Uterus (tissue), 4 donors: ENCODE measurements around the gene KBTBD3. TPM values are rescaled to one million over a fixed set of nuclear protein-coding genes. Genes with fewer than 3 reads are reported as not detected.

ENCODE experiments used
- DNase-seq, 2 donors: peaks; one replicate each; pipeline ENCODE4 v3.0.0-alpha.2; 2019 to 2020
- H3K27ac ChIP-seq, 2 donors: fragments of 200-600 bp; sonication (generic); 1 replicate in 1 of 2; 2 replicates in 1 of 2; pipeline ENCODE4 v1.5.1; 2016 to 2018
- H3K27me3 ChIP-seq, 2 donors: fragments of 200-600 bp; sonication (generic); one replicate each; pipeline ENCODE4 v1.5.1; 2018 to 2019; ENCODE audit warnings: control low read depth in 1 of 2
- H3K36me3 ChIP-seq, 2 donors: fragments of 200-600 bp; sonication (generic); one replicate each; pipeline ENCODE4 v1.5.1; 2019; ENCODE audit warnings: control low read depth in 1 of 2
- H3K4me1 ChIP-seq, 2 donors: fragments of 200-600 bp; sonication (generic); one replicate each; pipeline ENCODE4 v1.5.1; 2018 to 2019; ENCODE audit warnings: control low read depth in 1 of 2
- H3K4me3 ChIP-seq, 2 donors: fragments of 200-600 bp; sonication (generic); 1 replicate in 1 of 2; 2 replicates in 1 of 2; pipeline ENCODE4 v1.5.1; 2018 to 2019; ENCODE audit warnings: mild to moderate bottlenecking in 1 of 2
- H3K9me3 ChIP-seq, 2 donors: fragments of 200-600 bp; sonication (generic); one replicate each; pipeline ENCODE4 v1.5.1; 2019; ENCODE audit warnings: control low read depth in 1 of 2
- POLR2A ChIP-seq, 2 donors: fragments of 450-650 bp; IDR thresholded peaks; one replicate each; pipeline ENCODE4 v1.6.1; 2016; ENCODE audit warnings: antibody characterized with exemption in 2 of 2, mild to moderate bottlenecking in 1 of 2, moderate library complexity in 1 of 2
- intact Hi-C: fragments of 100-400 bp; cut with DNase I; formaldehyde crosslinking; loops from one replicate; pipeline ENCODE4 v1.15.1; 2023; ENCODE audit warnings: low total_unique reads
- total RNA-seq, 4 donors: library from RNA; depleted of rRNA in 3 of 4; stranded (reverse); fragments of >200 nt in 3 of 4; gene quantifications; one replicate each; pipeline versions ENCODE4 v1.1.0 to v1.2.4, GENCODE V29; 2014 to 2023
- TF ChIP-seq, protein P1 (sequence below), 4 experiments: fragments of 200-600 bp in 2 of 4; fragments of 450-650 bp in 2 of 4; sonication (generic) in 2 of 4; IDR thresholded peaks; one replicate each; pipeline ENCODE4 v1.5.1; 2016 to 2019; ENCODE audit warnings: antibody characterized with exemption in 4 of 4, mild to moderate bottlenecking in 2 of 4, moderate library complexity in 1 of 4
- donor health status: DM: yes; HTN: yes; CAD: no.

Gene KBTBD3
- total RNA-seq, 4 donors from 2014 or later: 2.6 to 15.0 (median 8.5) TPM

DNA sequence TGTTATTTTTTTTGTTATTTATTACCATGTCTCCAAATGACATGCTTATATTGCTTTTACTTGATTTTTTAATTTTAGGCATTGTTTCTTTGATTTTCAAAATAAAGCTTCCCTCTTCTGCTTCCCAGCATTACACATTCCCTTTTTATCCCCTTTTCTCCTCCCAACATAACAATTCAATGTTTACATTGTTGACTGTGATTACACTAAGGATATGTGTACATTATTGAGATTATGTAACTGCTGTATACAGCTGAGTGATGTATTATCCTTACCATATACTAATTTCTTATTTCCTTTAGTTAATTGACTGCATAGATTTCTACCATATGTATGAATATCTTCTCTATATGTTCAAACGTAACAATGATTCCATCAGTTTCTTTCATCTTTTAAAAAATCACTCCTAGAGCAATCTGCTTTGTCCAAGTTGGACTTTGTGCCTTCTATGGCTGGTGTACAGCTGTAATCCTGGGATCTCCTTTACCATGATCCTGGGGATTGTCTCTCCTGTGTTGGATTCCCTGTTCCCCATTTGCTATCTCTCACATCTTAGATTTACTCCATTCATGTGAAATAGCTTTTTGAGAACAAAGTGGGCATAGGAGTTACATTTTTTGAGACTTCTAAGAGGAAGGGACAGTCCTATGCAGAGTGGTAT lies 21.9 kb upstream of the KBTBD3 start:
- no peaks in the 10 kb centered on the region for H3K9me3 ChIP-seq
- no peak for DNase-seq
- H3K4me3 ChIP-seq: no peak overlapping the region
- intact Hi-C loops: no loop called here
- H3K27me3 ChIP-seq: no peaks in the 10 kb centered on the region
- H3K27ac ChIP-seq: no peak overlapping the region
- no peaks in the 10 kb centered on the region for H3K4me1 ChIP-seq
- TF ChIP-seq POLR2A (IDR thresholded peaks at IDR 0.05): no peak
- TF ChIP-seq, protein P1, sequence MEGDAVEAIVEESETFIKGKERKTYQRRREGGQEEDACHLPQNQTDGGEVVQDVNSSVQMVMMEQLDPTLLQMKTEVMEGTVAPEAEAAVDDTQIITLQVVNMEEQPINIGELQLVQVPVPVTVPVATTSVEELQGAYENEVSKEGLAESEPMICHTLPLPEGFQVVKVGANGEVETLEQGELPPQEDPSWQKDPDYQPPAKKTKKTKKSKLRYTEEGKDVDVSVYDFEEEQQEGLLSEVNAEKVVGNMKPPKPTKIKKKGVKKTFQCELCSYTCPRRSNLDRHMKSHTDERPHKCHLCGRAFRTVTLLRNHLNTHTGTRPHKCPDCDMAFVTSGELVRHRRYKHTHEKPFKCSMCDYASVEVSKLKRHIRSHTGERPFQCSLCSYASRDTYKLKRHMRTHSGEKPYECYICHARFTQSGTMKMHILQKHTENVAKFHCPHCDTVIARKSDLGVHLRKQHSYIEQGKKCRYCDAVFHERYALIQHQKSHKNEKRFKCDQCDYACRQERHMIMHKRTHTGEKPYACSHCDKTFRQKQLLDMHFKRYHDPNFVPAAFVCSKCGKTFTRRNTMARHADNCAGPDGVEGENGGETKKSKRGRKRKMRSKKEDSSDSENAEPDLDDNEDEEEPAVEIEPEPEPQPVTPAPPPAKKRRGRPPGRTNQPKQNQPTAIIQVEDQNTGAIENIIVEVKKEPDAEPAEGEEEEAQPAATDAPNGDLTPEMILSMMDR (IDR thresholded peaks at IDR 0.05): no peak
- peaks cover 0 to 2% of the 10 kb centered on the region in 2 donors for H3K36me3 ChIP-seq

DNA sequence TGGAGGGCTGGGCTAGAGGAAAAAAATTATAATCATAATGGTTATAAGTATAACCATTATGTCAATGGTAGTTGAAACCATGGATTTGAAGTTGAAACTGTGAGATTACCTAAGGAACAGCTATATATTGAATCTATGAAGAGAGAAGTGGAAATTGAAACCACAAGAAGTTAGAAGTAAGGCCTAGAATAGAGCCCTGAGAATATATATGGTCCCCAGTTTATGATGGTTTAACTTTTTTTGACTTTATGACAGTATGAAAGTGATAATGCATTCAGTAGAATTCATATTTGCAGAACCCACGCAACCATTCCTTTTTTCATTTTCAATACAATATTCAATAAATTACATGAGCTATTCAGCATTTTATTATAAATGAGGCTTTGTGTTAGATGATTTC lies 15.3 kb upstream of the KBTBD3 start:
- TF ChIP-seq, protein P1 (IDR thresholded peaks at IDR 0.05): no peak
- TF ChIP-seq POLR2A (IDR thresholded peaks at IDR 0.05): no peak
- Histone ChIP-seq H3K9me3 (no peaks in the 10 kb centered on the region), H3K27ac (no peak overlapping the region), H3K4me1 (no peaks in the 10 kb centered on the region), H3K36me3 (peaks cover 0 to 2% of the 10 kb centered on the region in 2 donors), H3K27me3 (no peaks in the 10 kb centered on the region), H3K4me3 (no peak overlapping the region)
- intact Hi-C loops: no loop called here
- DNase-seq: no peak

DNA sequence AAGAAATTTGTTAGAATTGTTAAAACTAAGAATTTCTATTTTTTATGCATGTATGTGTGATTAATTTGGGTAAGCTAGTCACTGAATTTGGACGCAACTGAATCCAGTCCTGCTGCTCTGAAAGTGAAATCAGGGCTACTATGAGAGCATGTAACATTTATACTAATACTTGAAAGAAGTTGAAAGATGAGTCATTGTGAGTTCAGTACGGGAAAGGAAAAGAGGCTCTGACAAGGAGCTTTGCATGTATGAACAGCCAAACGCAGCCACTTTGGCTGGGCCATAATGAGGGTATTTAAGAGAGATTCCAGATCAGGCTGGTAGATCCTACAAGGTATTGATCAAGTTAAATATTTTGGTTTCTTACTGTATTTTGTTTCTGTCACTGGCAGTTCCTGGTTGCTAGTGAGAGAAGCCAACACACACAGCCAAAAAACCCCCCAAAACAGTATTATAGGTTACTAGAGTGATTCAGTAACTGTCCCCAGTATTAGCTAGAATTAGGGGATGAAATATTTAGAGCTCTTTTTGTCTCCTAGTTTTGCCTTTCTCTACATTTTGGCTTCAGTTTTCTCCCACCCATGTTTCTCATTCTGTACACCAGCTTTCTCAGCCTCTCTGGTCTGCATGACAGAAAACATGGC lies 14.5 kb upstream of the KBTBD3 start:
- TF ChIP-seq POLR2A (IDR thresholded peaks at IDR 0.05): no peak
- TF ChIP-seq, protein P1 (IDR thresholded peaks at IDR 0.05): no peak
- DNase-seq: no peak
- Histone ChIP-seq H3K27ac (no peak overlapping the region), H3K27me3 (no peaks in the 10 kb centered on the region), H3K4me1 (no peaks in the 10 kb centered on the region), H3K36me3 (peaks cover 0 to 2% of the 10 kb centered on the region in 2 donors), H3K4me3 (no peak overlapping the region), H3K9me3 (no peaks in the 10 kb centered on the region)
- intact Hi-C loops: no loop called here

DNA sequence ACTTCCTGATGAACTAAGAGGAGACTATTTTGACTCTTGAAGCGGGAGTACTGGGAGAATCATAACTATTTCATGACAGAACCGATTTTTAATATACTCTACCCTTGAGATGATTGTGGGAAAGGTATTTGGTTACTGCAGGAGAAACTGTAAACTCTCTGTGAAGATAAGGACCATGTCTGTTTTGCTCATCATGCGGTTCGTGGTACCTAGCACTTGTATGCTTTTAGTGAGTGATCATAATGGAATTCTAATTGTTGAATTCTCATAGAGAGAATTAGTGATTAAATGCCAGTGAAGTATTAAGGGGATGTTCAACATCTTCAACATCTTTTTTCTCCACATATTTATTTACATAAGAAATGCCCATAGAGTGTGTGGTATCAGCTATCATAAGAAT lies 11.7 kb upstream of the KBTBD3 start:
- Histone ChIP-seq H3K4me3 (no peak overlapping the region), H3K36me3 (no peaks in the 10 kb centered on the region), H3K9me3 (no peaks in the 10 kb centered on the region), H3K27ac (no peak overlapping the region), H3K4me1 (no peaks in the 10 kb centered on the region), H3K27me3 (no peaks in the 10 kb centered on the region)
- intact Hi-C loops: no loop called here
- TF ChIP-seq, protein P1 (IDR thresholded peaks at IDR 0.05): no peak
- TF ChIP-seq POLR2A (IDR thresholded peaks at IDR 0.05): no peak
- DNase-seq: no peak

DNA sequence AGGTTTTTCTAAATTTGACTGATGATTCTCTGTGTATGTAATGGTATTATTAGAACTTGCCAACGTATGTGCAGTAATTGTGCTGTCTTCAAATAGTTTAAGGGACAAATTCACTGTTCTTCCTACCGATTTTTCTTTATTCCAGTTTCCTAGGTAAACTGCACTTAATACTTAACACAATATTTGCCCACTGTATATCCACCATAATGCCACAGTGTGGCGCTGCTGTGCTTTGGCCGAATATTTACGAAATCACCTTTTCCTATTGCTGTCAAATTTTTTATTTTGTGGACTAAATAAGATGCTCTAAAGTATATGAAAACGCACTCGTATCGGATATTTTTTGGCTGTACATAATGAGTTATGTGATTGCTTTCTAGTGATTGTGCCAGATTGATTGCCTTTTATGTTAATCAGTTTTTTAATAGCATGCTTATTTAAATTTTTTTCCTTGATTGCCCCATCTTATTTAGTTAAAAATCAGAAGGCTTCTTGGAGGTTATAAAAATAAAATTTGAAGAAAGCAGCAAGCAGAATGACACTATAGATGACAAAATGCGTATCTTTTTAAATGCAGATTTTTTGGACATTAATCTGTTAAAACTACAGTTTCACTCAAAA lies 10.8 kb upstream of the KBTBD3 start:
- Histone ChIP-seq H3K4me1 (no peaks in the 10 kb centered on the region), H3K4me3 (no peak overlapping the region), H3K36me3 (no peaks in the 10 kb centered on the region), H3K27ac (peak overlapping the region in 1 of 2 donors; percentile 46), H3K27me3 (no peaks in the 10 kb centered on the region), H3K9me3 (no peaks in the 10 kb centered on the region)
- intact Hi-C loops: no loop called here
- DNase-seq: peak; percentile 46 to 52
- TF ChIP-seq POLR2A (IDR thresholded peaks at IDR 0.05): no peak
- TF ChIP-seq, protein P1 (IDR thresholded peaks at IDR 0.05): peak; percentile 72 to 82 (median 79)
